GM12875 (cell line): ENCODE measurements around the gene NINL.

Source experiments
- H3K4me3 ChIP-seq: one replicate; pipeline ENCODE4 v1.5.1; 2011; ENCODE audit warnings: low read depth, low read length, control low read depth
- CTCF ChIP-seq: IDR thresholded peaks from 2 replicates; pipeline ENCODE4 v1.5.1; 2011; ENCODE audit warnings: low read depth, mild to moderate bottlenecking, control low read depth, inconsistent platforms, low read length, moderate library complexity, borderline replicate concordance; ENCODE audit not compliant: insufficient read depth

The NINL gene

GRCh38 chr20:25481235-25481917 is 104.0 kb downstream of the NINL start:
- TF ChIP-seq CTCF: no peak
- no peak overlapping the region for H3K4me3 ChIP-seq

GRCh38 chr20:25480797-25481196 is 104.5 kb downstream of the NINL start:
- TF ChIP-seq CTCF: no peak
- no peak overlapping the region for H3K4me3 ChIP-seq

- H3K4me3 ChIP-seq: no peak overlapping the region
- no peak for TF ChIP-seq CTCF
These were observed 105.2 kb downstream of the NINL start for GRCh38 chr20:25480156-25480555.

GRCh38 chr20:25479638-25480037 is 105.7 kb downstream of the NINL start:
- no peak for TF ChIP-seq CTCF
- no peak overlapping the region for H3K4me3 ChIP-seq

- H3K4me3 ChIP-seq: no peak overlapping the region
- TF ChIP-seq CTCF: no peak
These were observed 106.3 kb downstream of the NINL start for GRCh38 chr20:25478889-25479568.

GRCh38 chr20:25477014-25477882 is 108.1 kb downstream of the NINL start:
- H3K4me3 ChIP-seq: no peak overlapping the region
- no peak for TF ChIP-seq CTCF
